Measurements from ENCODE around the gene CRB2.

Gene CRB2

DNA sequence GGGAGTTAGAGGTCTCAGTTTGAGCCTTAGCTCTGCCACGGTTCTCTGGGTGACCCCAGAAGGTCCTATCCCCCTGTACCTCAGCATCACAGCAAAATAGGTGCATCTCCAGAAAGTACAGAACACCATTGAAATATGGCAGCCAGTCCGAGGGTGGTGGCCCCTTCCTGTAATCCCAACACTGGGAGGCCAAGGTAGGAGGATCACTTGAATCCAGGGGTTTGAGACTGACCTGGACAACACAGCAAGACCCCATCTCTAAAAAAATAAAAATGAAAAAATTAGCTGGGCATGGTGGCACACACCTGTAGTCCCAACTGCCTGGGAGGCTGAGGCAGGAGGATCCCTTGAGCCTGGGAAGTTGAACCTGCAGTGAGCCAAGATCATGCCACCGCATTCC is 7.0 kb upstream of the CRB2 start:
- DNase-seq, result no peak

DNA sequence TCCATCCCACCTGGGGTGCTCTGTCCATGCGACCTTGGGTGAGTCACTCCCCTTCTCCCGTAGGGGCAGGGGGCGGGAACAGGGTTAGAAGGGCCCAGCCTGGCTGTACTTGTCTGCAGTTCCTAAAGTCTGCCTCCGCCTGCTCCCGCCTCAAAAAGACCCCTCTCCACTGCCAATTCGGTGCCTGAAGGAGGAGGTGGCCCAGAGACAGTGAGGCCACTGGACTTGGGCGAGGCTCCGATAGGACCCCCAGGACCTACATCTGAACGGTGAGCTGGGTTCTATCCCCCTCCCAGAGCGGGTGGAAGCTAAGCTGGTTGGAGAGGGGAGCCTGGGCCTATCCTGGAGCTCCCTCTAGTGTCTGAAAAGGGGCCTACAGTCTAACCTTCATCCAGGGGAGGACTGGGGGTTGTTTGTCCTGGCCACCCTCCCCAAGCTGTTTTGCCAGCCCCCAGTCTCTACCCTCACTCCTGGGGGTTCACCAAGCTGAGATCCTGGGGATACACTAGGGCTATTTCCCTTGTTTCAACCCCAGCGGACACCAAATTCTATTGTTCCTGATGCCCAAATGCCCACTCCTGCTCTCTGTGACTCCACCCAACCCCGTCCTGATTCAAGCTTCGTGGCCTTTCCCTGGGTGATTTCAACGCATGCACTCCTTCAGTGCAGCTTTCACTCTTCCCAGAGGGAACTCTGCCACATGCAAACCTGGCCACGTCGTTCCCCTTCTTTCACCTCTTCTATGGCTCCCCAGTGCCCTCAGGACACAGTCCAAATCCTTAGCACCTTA is 6.1 kb upstream of the CRB2 start:
- peak; percentile 92 for DNase-seq

DNA sequence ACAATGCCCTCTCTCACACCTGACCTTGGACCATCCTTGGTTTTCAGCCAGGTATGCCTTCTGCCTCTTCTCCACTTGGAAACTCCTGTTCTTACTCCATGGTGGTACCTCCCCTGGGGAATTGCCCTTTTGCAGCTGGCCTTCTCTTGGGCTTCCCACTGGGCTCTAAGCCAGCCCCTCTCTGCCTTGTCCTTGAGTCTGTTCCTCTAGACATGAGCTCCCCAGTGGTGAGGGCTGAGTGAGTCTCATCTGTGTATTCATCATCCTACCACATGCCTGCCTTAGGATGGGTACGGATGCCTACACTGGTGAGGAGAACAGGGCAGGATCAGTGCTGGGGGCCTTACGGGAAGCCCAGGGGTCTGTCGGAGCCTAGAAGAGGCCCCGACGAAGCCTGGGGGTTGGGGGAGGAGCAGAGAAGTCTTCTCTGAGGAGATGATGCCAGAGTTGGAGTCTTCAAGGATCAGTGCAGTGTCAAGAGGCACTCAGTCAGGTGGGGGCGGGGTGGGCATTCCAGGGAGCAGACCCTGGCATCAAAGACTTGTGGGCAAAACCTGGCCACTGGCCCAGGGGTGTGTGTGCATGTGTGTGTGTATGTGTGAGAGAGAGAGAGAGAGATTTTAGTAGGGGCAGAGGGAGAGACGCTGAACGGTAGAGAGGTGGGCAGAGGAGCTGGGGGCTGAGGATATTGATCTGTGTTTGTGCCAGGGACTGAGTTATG is 5.2 kb upstream of the CRB2 start:
- no peak for DNase-seq

DNA sequence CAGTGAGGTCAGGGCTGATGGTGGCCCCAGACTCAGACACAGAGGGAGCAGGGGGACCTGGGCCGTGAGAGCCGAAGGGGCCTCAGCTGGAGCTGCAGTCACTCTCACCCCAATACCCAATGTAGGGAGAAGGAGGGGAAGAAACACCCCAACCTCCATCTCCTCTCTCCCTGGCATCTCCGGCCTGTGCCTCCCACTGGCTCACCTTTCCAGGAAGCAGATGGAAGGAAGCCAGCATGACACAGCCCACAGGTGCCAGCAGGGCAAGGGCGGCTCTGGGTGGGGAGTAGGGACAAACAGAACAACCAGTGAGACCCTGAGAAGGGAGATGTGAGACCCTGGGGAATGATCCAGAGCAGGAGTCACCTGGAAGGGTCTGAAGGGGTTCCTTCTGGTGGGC is 3.0 kb upstream of the CRB2 start:
- DNase-seq, result no peak

GRCh38 chr9:123353984-123354591 is 1.9 kb upstream of the CRB2 start:
- peak; percentile 89 for DNase-seq

- DNase-seq, result no peak
These were observed 1.0 kb upstream of the CRB2 start for GRCh38 chr9:123354806-123355508.

GRCh38 chr9:123356851-123357742 is 1.1 kb downstream of the CRB2 start:
- DNase-seq, result peak; percentile 74

- no peak for DNase-seq
These were observed 1.7 kb downstream of the CRB2 start for GRCh38 chr9:123357743-123358059.

DNA sequence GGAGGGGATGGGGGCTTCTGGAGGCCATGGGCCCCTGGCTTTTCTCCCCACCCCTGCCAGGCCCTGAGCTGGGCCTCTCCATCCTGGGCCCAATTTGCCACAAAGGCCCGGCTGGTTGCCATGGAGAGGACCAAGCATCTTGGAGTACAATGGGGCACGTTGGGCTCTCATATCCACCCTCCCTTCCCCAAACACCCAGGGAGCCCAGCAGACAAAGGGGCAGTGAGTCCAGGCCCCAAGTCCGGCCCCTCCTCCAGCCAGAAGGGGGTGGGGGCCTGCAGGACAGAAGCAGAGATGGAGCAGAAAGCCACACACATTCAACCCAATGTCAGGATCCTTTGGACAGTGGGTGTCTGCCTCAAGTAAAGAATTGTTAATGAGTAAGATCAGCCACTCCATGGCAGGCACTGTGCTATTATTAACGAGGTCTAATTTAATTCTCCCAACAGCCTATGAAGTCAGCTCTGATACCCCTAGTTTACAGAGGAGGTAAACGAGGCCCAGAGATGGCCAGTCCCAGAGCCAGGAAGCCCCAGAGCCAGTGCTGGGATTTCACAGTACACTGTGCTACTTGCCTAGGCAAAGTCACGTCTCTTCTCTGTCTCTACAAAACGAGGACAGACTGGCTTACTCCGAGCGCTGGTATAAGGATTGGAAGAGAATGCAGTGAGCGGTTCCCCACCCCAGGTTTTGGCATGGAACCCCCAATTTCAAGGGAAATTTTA is 2.3 kb downstream of the CRB2 start:
- peak; percentile 93 for DNase-seq

DNA sequence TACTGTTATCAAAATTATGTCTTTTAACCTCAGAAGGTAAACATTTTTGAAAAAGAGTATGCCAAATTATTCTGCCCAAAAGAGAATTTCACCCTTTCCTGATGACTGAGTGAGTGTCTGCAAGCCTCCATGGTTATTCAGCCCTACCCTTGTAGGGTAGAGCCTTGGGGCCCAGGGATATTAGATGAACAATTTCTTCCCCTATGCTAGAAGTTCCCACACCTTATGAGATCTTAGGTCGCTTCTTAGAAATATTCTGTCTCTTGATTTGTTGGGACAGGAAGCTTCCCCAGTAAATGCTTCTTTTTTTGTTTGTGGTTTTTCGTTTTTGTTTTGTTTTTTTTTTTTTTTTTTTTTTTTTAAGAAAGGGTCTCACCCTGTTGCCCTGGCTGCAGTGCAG is 3.1 kb downstream of the CRB2 start:
- no peak for DNase-seq

- DNase-seq, result no peak
These were observed 3.5 kb downstream of the CRB2 start for GRCh38 chr9:123359546-123359945.

DNA sequence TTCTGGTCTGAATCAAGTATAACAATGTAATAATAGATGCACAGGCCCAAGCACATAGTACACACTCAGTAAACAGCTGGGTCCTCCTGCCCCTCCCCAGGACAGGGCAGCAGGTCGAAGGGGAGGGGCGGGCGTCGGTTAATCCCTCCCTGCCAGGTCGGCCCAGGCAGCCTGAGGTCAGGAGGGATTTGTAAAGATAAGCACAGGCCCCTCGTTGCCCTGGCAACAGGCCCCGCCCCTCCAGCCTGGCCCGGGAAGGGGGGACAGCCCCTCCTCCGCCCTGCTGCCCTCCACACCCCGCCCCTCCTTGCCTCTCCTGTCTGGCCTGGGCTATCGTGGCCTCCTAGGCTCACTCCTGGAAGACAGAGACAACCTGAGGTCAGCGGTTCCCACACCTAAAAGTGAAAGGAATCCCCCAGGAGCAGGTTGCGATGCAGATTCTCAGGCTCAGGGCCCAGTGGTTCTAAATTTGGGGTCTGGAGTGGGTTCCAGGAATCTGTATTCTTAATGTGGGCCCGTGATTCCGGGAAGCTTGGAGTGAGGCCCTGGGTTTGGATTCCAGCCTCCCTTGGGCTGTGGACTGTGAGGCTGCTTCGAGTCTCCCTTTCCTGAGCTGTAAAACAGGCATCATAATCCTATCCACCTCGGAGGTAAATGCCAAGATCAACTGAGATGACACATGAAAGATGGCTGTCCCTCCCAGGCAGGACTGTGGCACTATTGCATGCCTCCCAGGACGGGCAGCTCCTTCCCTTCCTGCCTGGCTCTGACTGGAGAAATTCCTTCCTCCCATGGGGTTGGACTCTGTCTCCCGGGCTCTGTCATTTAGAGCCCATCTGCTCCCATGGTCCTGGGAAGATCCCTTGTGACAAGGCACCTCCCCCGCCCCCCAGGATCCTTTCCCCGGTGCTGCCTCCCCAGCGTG is 4.4 kb downstream of the CRB2 start:
- peak; percentile 96 for DNase-seq

- no peak for DNase-seq
These were observed 5.2 kb downstream of the CRB2 start for GRCh38 chr9:123361086-123361730.

GRCh38 chr9:123361731-123362510 is 5.9 kb downstream of the CRB2 start:
- DNase-seq, result no peak

DNA sequence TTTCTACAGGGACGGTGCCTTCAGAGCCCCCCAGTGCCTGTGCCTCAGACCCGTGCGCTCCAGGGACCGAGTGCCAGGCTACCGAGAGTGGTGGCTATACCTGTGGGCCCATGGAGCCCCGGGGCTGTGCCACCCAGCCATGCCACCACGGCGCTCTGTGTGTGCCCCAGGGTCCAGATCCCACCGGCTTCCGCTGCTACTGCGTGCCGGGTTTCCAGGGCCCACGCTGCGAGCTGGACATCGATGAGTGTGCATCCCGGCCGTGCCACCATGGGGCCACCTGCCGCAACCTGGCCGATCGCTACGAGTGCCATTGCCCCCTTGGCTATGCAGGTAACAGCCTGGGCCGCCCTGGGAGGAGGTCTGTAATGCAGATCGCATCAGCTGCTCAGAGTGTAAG is 6.9 kb downstream of the CRB2 start:
- no peak for DNase-seq

DNA sequence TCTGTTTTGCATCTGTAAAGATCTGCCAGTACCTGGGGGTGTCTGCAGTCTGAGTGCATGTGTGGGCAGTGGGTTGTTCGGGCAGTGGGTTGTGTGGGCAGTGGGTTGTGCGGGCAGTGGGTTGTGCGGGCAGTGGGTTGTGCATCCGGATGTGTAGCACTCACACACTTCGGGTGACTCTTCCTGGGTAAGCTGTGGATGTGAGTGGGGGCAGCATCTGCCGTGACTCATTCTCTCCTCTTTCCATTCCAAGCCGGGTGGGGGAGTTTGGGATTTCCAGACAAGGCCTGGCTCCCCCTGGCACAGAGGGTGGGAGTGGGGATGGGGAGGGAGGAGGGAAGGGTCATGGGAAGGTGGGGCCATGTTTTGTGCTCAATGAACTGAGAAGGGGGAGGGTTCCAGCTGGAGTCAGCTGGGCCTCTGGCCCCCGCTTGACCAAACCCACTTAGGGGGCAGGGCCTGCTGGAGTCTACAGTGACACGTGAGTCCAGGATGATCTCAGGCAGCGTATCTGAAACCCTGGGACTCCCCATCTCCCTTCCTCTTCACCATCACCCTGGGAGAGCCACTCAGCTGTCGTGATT is 8.3 kb downstream of the CRB2 start:
- peak; percentile 52 for DNase-seq

GRCh38 chr9:123365287-123365880 is 9.4 kb downstream of the CRB2 start:
- no peak for DNase-seq

GRCh38 chr9:123365881-123366528 is 10.0 kb downstream of the CRB2 start:
- no peak for DNase-seq
